NCI-H2196 (cell line): ENCODE measurements around the gene OR2T10.
"Not testable (repeated sequence)": the region's sequence is repeated elsewhere in the genome, so short reads cannot be mapped to it uniquely, and the experiment has no call there.

Source experiments
- DNase-seq: peaks from one replicate; lab custom pipeline; 2025; ENCODE audit not compliant: unreplicated experiment; lab: John Stamatoyannopoulos, UW

Gene OR2T10

GRCh38 chr1:248597589-248597988, at the start of gene OR2T10:
OR2T10 (minus strand) TSS chr1:248597700; CDS start chr1:248593768, 3,932 bp downstream.
- no peak for DNase-seq

GRCh38 chr1:248645178-248645577, 47.7 kb upstream of the OR2T10 start, which contains the start of gene OR2T35:
OR2T35 (minus strand) TSS chr1:248645278; CDS start chr1:248639258, 6,020 bp downstream.
- DNase-seq, result not testable (repeated sequence)

GRCh38 chr1:248642971-248643651, 45.6 kb upstream of the OR2T10 start:
- not testable (repeated sequence) for DNase-seq

GRCh38 chr1:248641583-248641982, 44.1 kb upstream of the OR2T10 start:
- DNase-seq, result not testable (repeated sequence)

- not testable (repeated sequence) for DNase-seq
These were observed 43.4 kb upstream of the OR2T10 start for GRCh38 chr1:248640906-248641305.

- not testable (repeated sequence) for DNase-seq
These were observed 42.2 kb upstream of the OR2T10 start for GRCh38 chr1:248639652-248640051.

- not testable (repeated sequence) for DNase-seq
These were observed 39.1 kb upstream of the OR2T10 start for GRCh38 chr1:248636612-248637011.

- not testable (repeated sequence) for DNase-seq
These were observed 37.5 kb upstream of the OR2T10 start, which contains the start of gene OR2T11 for GRCh38 chr1:248634991-248635390. OR2T11 (minus strand) TSS chr1:248635091; CDS start chr1:248627128, 7,963 bp downstream.

GRCh38 chr1:248631354-248632008, 34.0 kb upstream of the OR2T10 start:
- DNase-seq, result no peak

GRCh38 chr1:248630551-248630950, 33.1 kb upstream of the OR2T10 start:
- DNase-seq, result no peak

GRCh38 chr1:248627971-248628844, 30.7 kb upstream of the OR2T10 start:
- DNase-seq, result no peak

GRCh38 chr1:248625971-248626370, 28.5 kb upstream of the OR2T10 start:
- DNase-seq, result no peak

- DNase-seq, result no peak
These were observed 27.7 kb upstream of the OR2T10 start for GRCh38 chr1:248625166-248625565.

- DNase-seq, result peak; percentile 0
These were observed 25.1 kb upstream of the OR2T10 start for GRCh38 chr1:248622570-248623001.

GRCh38 chr1:248621770-248622169, 24.3 kb upstream of the OR2T10 start:
- no peak for DNase-seq

- peak; percentile 0 for DNase-seq
These were observed 21.4 kb upstream of the OR2T10 start for GRCh38 chr1:248618878-248619277.

GRCh38 chr1:248618119-248618518, 20.6 kb upstream of the OR2T10 start:
- no peak for DNase-seq

GRCh38 chr1:248613742-248614141, 16.2 kb upstream of the OR2T10 start:
- no peak for DNase-seq

- no peak for DNase-seq
These were observed 14.4 kb upstream of the OR2T10 start for GRCh38 chr1:248611883-248612414.

GRCh38 chr1:248610301-248610700, 12.8 kb upstream of the OR2T10 start:
- no peak for DNase-seq

GRCh38 chr1:248599396-248599795, 1.9 kb upstream of the OR2T10 start:
- no peak for DNase-seq
